ENCODE measurements around the gene ST6GAL1.

DNA sequence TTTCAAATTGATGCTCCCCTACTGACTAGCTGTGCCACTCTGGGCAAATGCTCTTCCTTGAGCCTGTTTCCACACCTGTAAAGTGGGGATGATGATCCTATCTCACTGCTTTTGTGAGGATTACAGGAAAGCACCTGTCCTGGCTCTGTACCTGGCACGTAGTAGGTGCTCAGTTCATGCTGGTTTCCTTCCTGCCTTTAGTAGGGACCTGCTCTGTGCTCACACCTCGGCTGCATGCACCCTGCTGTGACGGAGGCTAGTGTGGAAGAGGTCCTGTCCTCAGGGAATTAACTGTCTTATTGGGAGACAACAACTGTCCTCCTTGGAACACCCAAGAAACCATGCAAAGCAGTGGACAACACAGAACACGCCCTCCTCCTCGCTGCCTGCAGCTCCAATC lies 147.2 kb downstream of the ST6GAL1 start:
- TF ChIP-seq, protein P1, sequence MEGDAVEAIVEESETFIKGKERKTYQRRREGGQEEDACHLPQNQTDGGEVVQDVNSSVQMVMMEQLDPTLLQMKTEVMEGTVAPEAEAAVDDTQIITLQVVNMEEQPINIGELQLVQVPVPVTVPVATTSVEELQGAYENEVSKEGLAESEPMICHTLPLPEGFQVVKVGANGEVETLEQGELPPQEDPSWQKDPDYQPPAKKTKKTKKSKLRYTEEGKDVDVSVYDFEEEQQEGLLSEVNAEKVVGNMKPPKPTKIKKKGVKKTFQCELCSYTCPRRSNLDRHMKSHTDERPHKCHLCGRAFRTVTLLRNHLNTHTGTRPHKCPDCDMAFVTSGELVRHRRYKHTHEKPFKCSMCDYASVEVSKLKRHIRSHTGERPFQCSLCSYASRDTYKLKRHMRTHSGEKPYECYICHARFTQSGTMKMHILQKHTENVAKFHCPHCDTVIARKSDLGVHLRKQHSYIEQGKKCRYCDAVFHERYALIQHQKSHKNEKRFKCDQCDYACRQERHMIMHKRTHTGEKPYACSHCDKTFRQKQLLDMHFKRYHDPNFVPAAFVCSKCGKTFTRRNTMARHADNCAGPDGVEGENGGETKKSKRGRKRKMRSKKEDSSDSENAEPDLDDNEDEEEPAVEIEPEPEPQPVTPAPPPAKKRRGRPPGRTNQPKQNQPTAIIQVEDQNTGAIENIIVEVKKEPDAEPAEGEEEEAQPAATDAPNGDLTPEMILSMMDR (conservative IDR thresholded peaks at IDR 0.05; ENCODE audit: low read depth in 2 of 2) = no peak
- TF ChIP-seq EZH2phosphoT487 (IDR thresholded peaks at IDR 0.05; ENCODE audit: unreplicated experiment) (no peak), CREB1 (CRISPR knock-in tag; IDR thresholded peaks at IDR 0.05; ENCODE audit: low read depth) (no peak), ZNF114 (CRISPR knock-in tag; IDR thresholded peaks at IDR 0.05) (no peak), POLR2AphosphoS5 (IDR thresholded peaks at IDR 0.05; ENCODE audit: low read depth) (no peak), EZH2 (IDR thresholded peaks at IDR 0.05; ENCODE audit: low read depth, unreplicated experiment) (no peak)
